ENCODE results near the gene C20orf141.
A peak's percentile ranks its signal among the peaks of the same experiment; 100 is the strongest.

C20orf141 gene

GRCh38 chr20:2849529-2849928, 34.7 kb downstream of the C20orf141 start:
- no peak for DNase-seq (ENCODE audit: low read depth)

GRCh38 chr20:2851086-2851485, 36.3 kb downstream of the C20orf141 start:
- DNase-seq (ENCODE audit: low read depth): no peak

GRCh38 chr20:2858591-2858990, 43.8 kb downstream of the C20orf141 start:
- DNase-seq (ENCODE audit: low read depth): no peak

GRCh38 chr20:2859330-2860121, 44.7 kb downstream of the C20orf141 start:
- DNase-seq (ENCODE audit: low read depth): peak; percentile 81

GRCh38 chr20:2864626-2865025, 49.8 kb downstream of the C20orf141 start:
- no peak for DNase-seq (ENCODE audit: low read depth)

- DNase-seq (ENCODE audit: low read depth): no peak
Observed at GRCh38 chr20:2865101-2865500, 50.3 kb downstream of the C20orf141 start.
